Cortex of kidney (tissue), 1 donor: ENCODE data around the gene ASPA.

Experiments used
- DNase-seq: peaks from one replicate; lab custom pipeline; 2025; lab: John Stamatoyannopoulos, UW

The ASPA gene

DNA sequence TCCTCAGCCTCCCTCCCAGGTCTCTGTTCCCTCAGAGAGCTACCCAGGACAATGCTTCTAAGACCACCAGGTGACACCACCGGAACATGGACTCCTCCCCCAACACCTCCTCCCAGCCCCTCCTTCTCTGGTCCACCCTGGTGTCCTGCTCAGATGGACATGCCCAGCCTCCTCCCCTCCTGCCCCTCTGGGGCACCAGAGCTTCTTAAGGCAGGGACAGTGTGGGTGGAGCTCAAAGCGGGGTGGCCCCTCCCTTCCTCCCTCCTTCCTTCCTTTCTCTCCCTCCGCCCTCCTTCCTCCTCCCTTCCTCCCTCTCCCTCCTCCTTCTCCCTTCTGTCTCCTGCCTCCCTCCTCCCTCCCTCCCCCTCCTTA is 59.1 kb downstream of the ASPA start:
- no peak for DNase-seq

DNA sequence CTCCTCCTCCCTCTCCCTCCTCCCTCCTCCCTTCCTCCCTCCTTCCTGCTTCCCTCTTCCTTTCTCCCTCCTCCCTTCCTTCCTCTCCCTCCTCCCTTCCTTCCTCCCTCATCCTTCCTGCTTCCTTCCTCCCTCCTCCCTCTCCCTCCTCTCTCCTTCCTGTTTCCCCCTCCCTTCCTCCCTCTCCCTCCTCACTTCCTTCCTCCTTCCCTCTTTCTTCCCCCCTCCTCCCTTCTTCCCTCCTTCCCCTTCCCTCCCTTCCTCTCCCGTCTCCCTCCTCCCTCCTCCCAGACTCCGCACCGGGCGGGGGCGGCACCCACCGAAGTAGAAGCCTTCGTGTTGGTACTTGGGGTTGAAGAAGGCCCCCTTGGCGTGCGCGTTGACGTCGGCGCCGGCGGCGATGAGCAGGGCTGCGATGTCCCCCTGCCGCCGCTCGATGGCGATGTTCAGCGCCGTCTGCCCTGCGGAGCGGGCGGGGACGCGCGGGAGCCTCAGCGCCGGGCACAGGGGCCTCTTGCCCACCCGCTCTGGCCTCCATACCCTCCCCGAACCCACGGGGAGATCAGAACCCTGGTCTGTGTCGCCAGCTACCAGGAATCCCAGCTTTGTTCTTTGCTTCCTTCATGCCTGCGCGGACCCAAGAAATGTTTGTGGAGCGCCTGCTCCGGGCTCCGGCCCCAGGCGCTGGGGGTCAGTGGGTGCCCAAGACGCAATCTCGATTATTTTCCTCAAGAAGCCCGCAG is 59.6 kb downstream of the ASPA start:
- no peak for DNase-seq

DNA sequence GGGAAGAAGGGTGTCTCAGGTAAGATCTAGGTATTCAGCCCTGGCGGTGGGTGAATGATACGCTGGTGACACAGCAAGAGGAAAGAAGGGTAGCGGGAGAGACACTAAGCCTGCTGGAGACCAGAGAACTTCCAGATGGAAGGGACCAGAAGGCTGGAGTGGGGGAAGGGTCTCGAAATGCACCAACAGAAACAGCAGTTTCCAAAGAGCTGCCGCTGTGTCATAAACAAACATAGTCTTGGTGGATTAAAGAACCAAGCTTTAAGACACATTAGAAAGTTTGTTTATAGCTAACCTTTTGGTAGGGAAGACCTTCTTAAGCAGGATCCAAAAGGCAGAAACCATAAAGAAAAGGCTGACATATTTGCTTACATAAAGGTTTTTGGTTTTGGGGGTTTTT is 60.9 kb downstream of the ASPA start:
- no peak for DNase-seq

DNA sequence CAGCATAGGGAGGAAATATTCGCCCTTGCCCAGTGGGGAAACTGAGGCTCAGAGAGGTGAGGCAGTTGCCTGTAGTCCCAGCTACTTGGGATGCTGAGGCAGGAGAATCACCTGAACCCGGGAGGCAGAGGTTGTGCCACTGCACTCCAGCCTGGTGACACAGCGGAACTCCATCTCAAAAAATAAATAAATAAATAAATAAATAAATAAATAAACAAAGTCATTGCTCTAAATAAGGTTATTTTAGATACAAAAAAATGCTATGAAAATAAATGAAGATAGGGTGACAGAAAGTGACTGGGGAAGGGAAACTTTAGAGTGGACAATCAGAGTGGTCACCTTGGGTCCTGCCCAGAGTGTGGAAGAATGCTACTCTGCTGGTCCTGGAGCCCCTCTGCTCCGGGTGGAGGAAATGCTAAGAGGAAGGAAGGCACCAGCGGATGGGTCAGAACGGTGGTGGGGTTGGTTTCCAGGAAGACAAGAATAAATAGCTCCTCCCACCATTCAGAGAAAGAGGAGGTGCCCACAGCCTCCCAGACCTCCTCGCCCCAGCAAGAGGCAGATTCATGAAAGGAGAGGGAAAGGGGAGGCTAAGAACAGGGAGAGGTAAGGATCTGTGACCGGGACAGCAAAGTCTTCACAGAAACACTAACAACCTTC is 64.2 kb downstream of the ASPA start:
- no peak for DNase-seq

DNA sequence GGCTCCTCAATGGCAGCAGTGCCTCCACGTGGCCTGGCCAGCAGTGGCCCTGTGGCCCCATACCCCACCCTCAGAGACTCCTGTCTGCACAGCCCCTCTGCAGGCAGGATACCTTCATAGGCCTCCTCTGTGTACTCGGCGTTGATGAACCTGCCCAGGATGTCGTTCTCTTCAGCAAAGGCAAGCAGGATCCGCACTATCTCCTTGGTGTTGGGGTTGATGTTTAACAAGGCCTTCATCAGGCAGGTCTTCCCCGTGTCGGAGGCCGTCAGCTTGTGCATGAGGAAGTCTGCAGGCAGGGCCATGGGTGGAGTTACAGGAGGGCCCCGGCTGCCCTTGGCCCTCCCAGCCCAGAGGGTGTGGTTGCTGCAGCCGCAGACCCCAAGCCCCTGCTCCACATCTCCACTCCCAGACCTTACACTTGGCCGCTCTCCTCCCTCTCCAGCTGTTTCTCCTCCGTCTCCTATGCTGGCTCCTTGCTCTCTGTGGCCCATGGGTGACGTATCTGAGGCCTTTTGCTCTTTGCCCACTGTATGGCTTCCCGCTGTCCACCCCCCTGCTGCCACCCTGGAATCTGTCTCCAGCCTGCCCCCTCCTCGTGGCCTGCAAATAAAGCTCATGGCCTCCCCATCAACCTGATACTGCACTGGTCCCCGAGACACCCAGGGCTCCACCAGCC is 66.8 kb downstream of the ASPA start:
- DNase-seq = no peak

DNA sequence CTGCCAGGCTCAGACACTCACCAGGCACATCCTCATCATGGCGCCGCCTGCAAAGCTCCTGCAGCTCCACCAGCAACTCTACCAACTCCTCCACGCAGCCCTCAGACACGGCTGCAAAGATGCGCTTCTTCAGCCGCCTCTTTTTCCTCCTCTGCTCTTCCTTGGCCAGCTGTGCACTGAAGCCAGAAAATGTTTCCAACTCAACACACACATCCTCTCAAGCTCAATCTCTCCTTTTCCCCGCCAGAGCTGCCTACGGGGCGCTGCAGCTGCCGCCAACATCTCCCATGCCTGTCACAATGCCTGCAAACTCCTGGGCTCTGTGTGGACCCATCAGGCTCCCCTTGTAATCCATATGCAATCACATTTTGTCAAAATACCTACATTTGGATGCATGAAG is 67.7 kb downstream of the ASPA start:
- DNase-seq = no peak

DNA sequence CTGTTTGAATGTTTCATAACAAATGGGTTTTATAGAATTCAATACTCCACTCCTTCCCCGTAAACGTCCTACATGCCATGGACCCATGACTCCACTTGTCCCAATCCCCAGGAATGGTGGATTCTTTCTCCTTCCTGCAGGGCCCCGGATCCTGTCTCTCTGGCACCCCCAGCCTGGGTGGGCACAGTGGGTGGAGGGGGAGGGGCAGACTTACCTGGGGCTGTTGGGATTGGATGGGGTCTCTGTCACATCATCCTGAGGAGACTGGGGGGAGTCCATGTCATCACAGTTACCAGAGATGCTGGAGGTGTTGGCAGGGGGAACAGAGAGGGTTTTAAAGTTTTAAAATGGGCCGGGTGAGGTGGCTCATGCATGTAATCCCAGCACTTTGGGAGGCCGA is 68.6 kb downstream of the ASPA start:
- no peak for DNase-seq

DNA sequence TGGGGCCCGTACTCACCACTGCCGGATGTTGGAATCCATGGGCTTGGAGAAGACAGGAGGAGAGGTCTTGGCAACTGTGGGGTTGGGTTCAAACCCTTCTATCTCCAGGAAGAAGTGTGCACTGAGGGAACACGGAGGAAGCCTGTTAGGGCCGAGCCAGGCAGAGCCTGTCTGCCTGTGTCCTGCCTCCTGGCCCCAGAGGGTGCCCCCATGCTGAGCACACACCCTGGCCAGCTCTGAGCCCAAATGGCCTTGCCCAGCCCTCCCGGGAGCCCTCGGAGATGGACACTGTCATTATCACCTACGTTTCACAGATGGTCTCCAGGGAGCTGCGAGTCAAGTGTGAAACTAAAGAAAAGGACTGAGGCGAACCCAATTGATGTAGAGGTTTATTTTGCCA is 69.4 kb downstream of the ASPA start:
- DNase-seq = no peak

DNA sequence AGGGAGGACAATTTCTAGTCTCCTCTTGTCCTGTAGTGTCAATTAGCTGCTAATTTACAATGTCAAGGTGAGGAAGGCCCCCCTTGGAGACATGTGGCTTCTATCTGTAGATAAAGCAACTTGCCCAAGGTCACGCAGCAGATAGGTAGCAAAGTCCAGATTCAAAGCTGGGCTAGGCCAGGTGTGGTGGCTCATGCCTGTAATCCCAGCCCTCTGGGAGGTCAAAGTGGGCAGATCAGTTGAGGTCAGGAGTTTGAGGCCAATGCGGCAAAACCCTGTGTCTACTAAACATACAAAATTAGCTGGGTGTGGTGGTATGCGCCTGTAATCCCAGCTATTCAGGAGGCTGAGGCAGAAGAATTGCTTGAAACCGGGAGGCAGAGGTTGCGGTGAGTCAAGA is 70.7 kb downstream of the ASPA start:
- DNase-seq = no peak

DNA sequence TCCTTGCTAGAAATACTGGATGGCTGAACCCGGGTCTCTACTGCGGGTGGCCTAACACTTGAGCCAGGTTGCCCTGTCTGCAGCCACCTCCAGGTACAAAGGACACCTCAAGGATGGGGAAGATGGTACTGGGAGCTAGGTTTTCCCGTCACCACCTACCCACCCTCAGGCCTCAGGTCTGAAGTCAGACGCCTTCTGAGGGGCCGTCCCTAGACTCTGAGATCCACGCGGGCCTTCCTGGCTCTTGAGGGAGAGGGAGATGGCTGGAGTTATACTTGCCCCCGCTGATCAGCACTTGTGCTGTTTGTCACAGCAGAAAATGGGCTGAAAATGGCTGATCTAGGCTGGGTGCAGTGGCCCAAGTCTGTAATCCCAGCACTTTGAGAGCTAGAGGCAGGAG is 71.2 kb downstream of the ASPA start:
- no peak for DNase-seq

DNA sequence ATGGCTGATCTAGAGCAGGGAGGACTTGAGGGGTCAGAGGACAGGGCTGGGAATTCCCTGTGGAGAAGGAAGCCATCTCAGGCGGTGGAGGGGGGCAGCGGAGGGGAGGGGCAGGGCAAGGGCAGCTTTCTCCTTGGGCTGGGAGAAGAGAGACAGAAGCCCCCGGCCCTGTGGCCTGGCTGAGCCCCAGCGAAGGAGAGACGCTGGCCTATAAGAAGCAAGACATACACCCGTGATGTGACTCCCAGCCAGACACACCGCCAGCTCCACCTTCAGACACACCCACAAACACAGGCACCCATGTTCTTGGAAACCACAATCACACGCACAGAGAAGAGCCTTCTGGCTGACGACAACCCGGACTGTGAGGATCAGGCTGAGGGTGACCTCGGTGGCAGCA is 71.8 kb downstream of the ASPA start:
- DNase-seq = no peak

DNA sequence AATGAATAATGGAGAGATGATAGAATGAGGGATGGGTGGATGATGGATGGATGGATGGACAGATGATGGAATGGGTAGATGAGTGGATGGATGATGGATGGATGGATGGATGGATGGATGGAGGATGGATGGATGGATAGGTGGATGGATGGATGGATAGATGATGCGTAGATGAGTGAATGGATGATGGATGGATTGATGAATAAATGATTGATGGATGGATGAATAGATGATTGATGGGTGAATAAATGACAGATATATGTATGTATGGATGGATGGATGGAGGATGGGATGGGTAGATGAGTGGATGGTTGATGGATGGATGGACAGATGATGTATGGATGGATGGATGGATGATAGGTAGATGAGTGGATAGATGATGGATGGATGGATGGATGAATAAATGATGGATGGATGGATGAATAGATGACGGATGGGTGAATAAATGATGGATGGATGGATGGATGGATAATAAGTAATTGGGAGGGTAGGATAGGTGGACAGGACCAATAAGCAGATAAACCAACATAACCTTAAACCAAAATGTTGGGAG is 73.9 kb downstream of the ASPA start:
- DNase-seq = no peak

DNA sequence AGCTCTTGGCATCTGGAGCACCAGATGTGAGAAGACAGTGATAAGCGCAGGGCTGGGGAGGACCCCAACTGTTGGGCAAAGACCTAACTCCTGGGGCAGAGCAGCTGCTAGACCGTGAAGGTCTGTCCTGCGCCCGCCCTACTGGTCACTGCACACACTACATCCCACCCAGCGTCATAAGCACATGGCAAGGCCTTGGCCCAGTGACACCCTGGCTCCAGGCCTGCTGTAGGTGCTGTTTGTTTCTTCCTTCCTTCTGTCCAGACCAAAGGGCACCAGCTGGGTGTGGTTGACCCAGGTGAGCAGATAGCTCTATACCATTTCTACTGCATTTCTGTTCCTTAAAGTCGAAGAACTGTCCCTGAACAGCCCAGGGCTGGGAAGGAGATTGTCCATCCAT is 75.4 kb downstream of the ASPA start:
- DNase-seq = no peak

DNA sequence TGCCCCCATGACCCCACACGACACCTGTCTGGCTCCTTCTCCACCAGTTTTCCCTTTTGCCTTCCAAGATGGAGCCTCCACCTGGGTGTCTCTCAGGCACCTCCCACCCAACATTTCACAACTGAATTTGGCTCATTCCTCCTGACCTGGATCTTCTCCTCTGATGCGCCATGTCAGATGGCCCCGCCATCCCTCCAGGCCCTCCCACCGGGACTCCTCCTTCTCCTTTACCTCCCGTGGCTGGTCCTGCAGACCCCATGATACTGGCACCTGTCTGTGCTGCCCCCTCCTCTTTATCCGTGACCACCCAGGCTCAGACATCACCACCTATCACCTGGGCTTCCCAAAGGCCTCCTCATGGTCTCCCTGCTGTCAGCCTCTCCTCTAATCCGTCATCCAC is 77.1 kb downstream of the ASPA start:
- DNase-seq = no peak
